Spleen (tissue), 11 donors: Measurements from ENCODE around the gene CACNA2D4. TPM values are rescaled to one million over a fixed set of nuclear protein-coding genes. Genes with fewer than 3 reads are reported as not detected.

ENCODE experiments used
- DNase-seq: peaks from one replicate; pipeline ENCODE4 v3.0.0-alpha.2; 2020
- H3K27ac ChIP-seq, 8 donors: fragments of 200-600 bp; sonication (generic) in 7 of 8; 1 replicate in 4 of 8; 2 replicates in 4 of 8; pipeline versions ENCODE4 v1.5.0 to v1.8.0; 2016 to 2021; ENCODE audit warnings: inconsistent platforms in 4 of 8, mild to moderate bottlenecking in 4 of 8, moderate library complexity in 1 of 8
- H3K27me3 ChIP-seq, 7 donors: fragments of 200-600 bp; sonication (generic) in 6 of 7; replicated peaks in 1 of 7; 1 replicate in 4 of 7; 2 replicates in 3 of 7; pipeline versions ENCODE4 v1.5.0 to v1.8.0; 2016 to 2021; ENCODE audit warnings: inconsistent platforms in 3 of 7, mild to moderate bottlenecking in 1 of 7
- H3K36me3 ChIP-seq, 6 donors: fragments of 200-600 bp; sonication (generic) in 5 of 6; 1 replicate in 4 of 6; 2 replicates in 2 of 6; pipeline versions ENCODE4 v1.5.0 to v1.8.0; 2016 to 2021; ENCODE audit warnings: inconsistent platforms in 2 of 6
- H3K4me1 ChIP-seq, 6 donors: fragments of 200-600 bp; sonication (generic) in 5 of 6; 1 replicate in 3 of 6; 2 replicates in 3 of 6; pipeline versions ENCODE4 v1.5.0 to v1.8.0; 2016 to 2021; ENCODE audit warnings: inconsistent platforms in 3 of 6
- H3K4me3 ChIP-seq, 8 donors: fragments of 200-600 bp; sonication (generic) in 7 of 8; 1 replicate in 4 of 8; 2 replicates in 4 of 8; pipeline versions ENCODE4 v1.5.0 to v1.8.0; 2016 to 2021; ENCODE audit warnings: inconsistent platforms in 4 of 8, mild to moderate bottlenecking in 4 of 8, moderate library complexity in 2 of 8
- H3K9me3 ChIP-seq, 8 donors: fragments of 200-600 bp; sonication (generic) in 7 of 8; 1 replicate in 4 of 8; 2 replicates in 4 of 8; pipeline versions ENCODE4 v1.5.0 to v1.8.0; 2016 to 2021; ENCODE audit warnings: inconsistent platforms in 4 of 8
- CTCF ChIP-seq, 11 experiments: fragments of 200-600 bp in 7 of 11; fragments of 450-650 bp in 4 of 11; sonication (generic) in 4 of 11; IDR thresholded peaks in 8 of 11; conservative IDR thresholded peaks in 3 of 11; 1 replicate in 7 of 11; 2 replicates in 4 of 11; pipeline versions ENCODE4 v1.4.0 to v1.8.0; 2016 to 2021; ENCODE audit warnings: antibody characterized with exemption in 11 of 11, inconsistent platforms in 4 of 11, mild to moderate bottlenecking in 1 of 11
- POLR2A ChIP-seq, 3 donors: fragments of 450-650 bp; IDR thresholded peaks; one replicate each; pipeline ENCODE4 v1.5.1; 2017; ENCODE audit warnings: antibody characterized with exemption in 3 of 3, mild to moderate bottlenecking in 1 of 3
- POLR2AphosphoS5 ChIP-seq, 3 donors: sonication (generic); formaldehyde crosslinking; IDR thresholded peaks; one replicate each; pipeline ENCODE4 v1.5.1; 2017; ENCODE audit warnings: antibody characterized with exemption in 3 of 3
- WGBS, 5 donors: extraction: QIAGEN DNeasy Blood & Tissue Kit in 3 of 5; methylation state at CpG; one replicate each; pipeline versions ENCODE4 v1.1.5 to v1.1.7; 2013 to 2018; 5-methylcytosine and 5-hydroxymethylcytosine counted together
- intact Hi-C: fragments of 100-400 bp; cut with DNase I; formaldehyde crosslinking; loops from one replicate; pipeline ENCODE4 v1.15.0; 2023; ENCODE audit warnings: low total_unique reads
- polyA plus RNA-seq, 3 donors: library from polyadenylated mRNA; stranded (reverse); fragments of 200-250 nt; gene quantifications; one replicate each; pipeline ENCODE4 v1.2.1, GENCODE V29; 2013
- total RNA-seq, 7 donors: library from RNA; depleted of rRNA in 3 of 7; stranded (reverse); fragments of >200 nt in 3 of 7; fragmentation: NEBNext Ultra II Directional in 4 of 7; extraction: Animal tissue kit (Norgen Biotek cat#: 25700) in 4 of 7; gene quantifications; one replicate each; pipeline versions ENCODE4 v1.1.0 to v1.2.1, GENCODE V29; 2016 to 2021
- donor health status: healthy with polysubstance abuse.
- donor health status: DM: no; HTN: no; CAD: no; lungs with moderate emphysema.
- donor health status: DM: no; HTN: no; CAD: no.
- donor health status: Bipolar disorder and iron deficiency.
- donor health status: healthy.
- donor health status: DM: no; HTN: no; CAD: no.
- donor health status: DM: yes; HTN: yes; CAD: no.

CACNA2D4 gene
- total and polyA plus RNA-seq, 10 donors, result 3.3 to 11.8 (median 7.0) TPM

GRCh38 chr12:1930803-1931597 is 12.5 kb upstream of the CACNA2D4 start:
- H3K36me3 ChIP-seq, result no peaks in the 10 kb centered on the region
- intact Hi-C loops, result no loop called here
- H3K27me3 ChIP-seq, result peaks cover 0 to 16% (median 0%) of the 10 kb centered on the region in 7 donors
- no peak for TF ChIP-seq POLR2AphosphoS5 (IDR thresholded peaks at IDR 0.05)
- TF ChIP-seq CTCF (IDR thresholded peaks at IDR 0.05 in 8 of 11, conservative IDR thresholded peaks at IDR 0.05 in 3 of 11), result no peak
- no peak for TF ChIP-seq POLR2A (IDR thresholded peaks at IDR 0.05)
- H3K4me3 ChIP-seq, result no peak overlapping the region
- no peaks in the 10 kb centered on the region for H3K9me3 ChIP-seq
- 81 to 84% (median 82%) methylated on average over 24 to 27 of the region's 27 CpGs for WGBS, 5 donors
- peak; percentile 67 for DNase-seq
- no peak overlapping the region for H3K27ac ChIP-seq
- peaks cover 9 to 47% (median 22%) of the 10 kb centered on the region in 6 donors for H3K4me1 ChIP-seq

- Histone ChIP-seq H3K4me1 (peaks cover 9 to 54% (median 28%) of the 10 kb centered on the region in 6 donors), H3K4me3 (no peak overlapping the region), H3K36me3 (no peaks in the 10 kb centered on the region), H3K27ac (no peak overlapping the region), H3K27me3 (peaks cover 0 to 23% (median 0%) of the 10 kb centered on the region in 7 donors), H3K9me3 (no peaks in the 10 kb centered on the region)
- intact Hi-C loops, result no loop called here
- peak; percentile 61 for DNase-seq
- 45 to 56% (median 51%) methylated on average over 7 to 11 of the region's 11 CpGs for WGBS, 5 donors
- no peak for TF ChIP-seq CTCF (IDR thresholded peaks at IDR 0.05 in 8 of 11, conservative IDR thresholded peaks at IDR 0.05 in 3 of 11)
- no peak for TF ChIP-seq POLR2A (IDR thresholded peaks at IDR 0.05)
- no peak for TF ChIP-seq POLR2AphosphoS5 (IDR thresholded peaks at IDR 0.05)
Observed at GRCh38 chr12:1929985-1930802, 11.7 kb upstream of the CACNA2D4 start.

- 71 to 77% (median 76%) methylated on average over 11 of the region's 11 CpGs for WGBS, 5 donors
- peaks cover 0 to 28% (median under 1%) of the 10 kb centered on the region in 7 donors for H3K27me3 ChIP-seq
- peaks cover 9 to 62% (median 34%) of the 10 kb centered on the region in 6 donors for H3K4me1 ChIP-seq
- H3K9me3 ChIP-seq, result no peaks in the 10 kb centered on the region
- H3K4me3 ChIP-seq, result no peak overlapping the region
- intact Hi-C loops, result no loop called here
- peak; percentile 58 for DNase-seq
- TF ChIP-seq POLR2AphosphoS5 (IDR thresholded peaks at IDR 0.05), result no peak
- TF ChIP-seq CTCF (IDR thresholded peaks at IDR 0.05 in 8 of 11, conservative IDR thresholded peaks at IDR 0.05 in 3 of 11), result no peak
- no peak for TF ChIP-seq POLR2A (IDR thresholded peaks at IDR 0.05)
- H3K36me3 ChIP-seq, result no peaks in the 10 kb centered on the region
- H3K27ac ChIP-seq, result no peak overlapping the region
Observed at GRCh38 chr12:1929241-1929984, 11.0 kb upstream of the CACNA2D4 start.
